Peyer's patch (tissue), 4 donors: ENCODE results near the gene PIWIL4.

Experiments
- POLR2A ChIP-seq, 2 donors: fragments of 450-650 bp; IDR thresholded peaks; one replicate each; pipeline ENCODE4 v1.5.1; 2017; ENCODE audit warnings: antibody characterized with exemption in 2 of 2, mild to moderate bottlenecking in 2 of 2, moderate library complexity in 2 of 2
- TF ChIP-seq, protein P1 (sequence below), 6 experiments: fragments of 450-650 bp in 4 of 6; fragments of 200-600 bp in 2 of 6; sonication (generic) in 1 of 6; IDR thresholded peaks; one replicate each; pipeline ENCODE4 v1.5.1; 2017 to 2019; ENCODE audit warnings: antibody characterized with exemption in 6 of 6, mild to moderate bottlenecking in 3 of 6, moderate library complexity in 1 of 6

DNA sequence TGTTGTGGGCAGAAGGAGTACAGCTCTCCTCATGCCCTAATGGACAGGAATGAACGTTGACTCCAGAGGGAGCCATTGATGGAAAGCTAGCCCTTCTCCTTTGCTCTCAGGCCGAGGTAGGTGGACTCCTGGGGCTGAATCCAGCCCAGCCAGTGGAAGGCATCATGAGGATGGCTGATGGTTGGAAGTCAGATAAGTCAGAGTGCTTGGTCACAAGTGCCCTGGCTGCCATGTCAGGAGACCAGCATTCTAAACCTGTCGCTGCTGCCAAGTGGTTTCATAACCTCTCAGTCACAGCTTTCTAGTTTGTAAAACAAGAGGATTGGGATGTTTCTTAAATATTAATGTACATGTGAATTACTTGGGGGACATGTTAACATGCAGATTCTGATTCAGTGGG is 32.3 kb downstream of the PIWIL4 start:
- TF ChIP-seq, protein P1, sequence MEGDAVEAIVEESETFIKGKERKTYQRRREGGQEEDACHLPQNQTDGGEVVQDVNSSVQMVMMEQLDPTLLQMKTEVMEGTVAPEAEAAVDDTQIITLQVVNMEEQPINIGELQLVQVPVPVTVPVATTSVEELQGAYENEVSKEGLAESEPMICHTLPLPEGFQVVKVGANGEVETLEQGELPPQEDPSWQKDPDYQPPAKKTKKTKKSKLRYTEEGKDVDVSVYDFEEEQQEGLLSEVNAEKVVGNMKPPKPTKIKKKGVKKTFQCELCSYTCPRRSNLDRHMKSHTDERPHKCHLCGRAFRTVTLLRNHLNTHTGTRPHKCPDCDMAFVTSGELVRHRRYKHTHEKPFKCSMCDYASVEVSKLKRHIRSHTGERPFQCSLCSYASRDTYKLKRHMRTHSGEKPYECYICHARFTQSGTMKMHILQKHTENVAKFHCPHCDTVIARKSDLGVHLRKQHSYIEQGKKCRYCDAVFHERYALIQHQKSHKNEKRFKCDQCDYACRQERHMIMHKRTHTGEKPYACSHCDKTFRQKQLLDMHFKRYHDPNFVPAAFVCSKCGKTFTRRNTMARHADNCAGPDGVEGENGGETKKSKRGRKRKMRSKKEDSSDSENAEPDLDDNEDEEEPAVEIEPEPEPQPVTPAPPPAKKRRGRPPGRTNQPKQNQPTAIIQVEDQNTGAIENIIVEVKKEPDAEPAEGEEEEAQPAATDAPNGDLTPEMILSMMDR (IDR thresholded peaks at IDR 0.05) = no peak
- no peak for TF ChIP-seq POLR2A (IDR thresholded peaks at IDR 0.05)
